ENCODE measurements around the gene PHB1.

The PHB1 gene

GRCh38 chr17:49407981-49408501, 6.6 kb downstream of the PHB1 start (continued):
- TF ChIP-seq ZBTB44 (tag by site-specific recombination; IDR thresholded peaks at IDR 0.05) (0 out of 2 replicates have a peak, but pooled peaks have one; percentile 11), ZSCAN5A (tag by site-specific recombination; IDR thresholded peaks at IDR 0.05) (no peak), KLF17 (tag by site-specific recombination; IDR thresholded peaks at IDR 0.05) (peak; percentile 79), ZNF529 (tag by site-specific recombination; IDR thresholded peaks at IDR 0.05; ENCODE audit: insufficient replicate concordance) (no peak), ZNF121 (tag by site-specific recombination; IDR thresholded peaks at IDR 0.05) (no peak), ZNF24 (tag by site-specific recombination; IDR thresholded peaks at IDR 0.05) (no peak), ZEB2 (tag by site-specific recombination; IDR thresholded peaks at IDR 0.05) (0 out of 2 replicates have a peak, but pooled peaks have one; percentile 10), ZNF140 (tag by site-specific recombination; IDR thresholded peaks at IDR 0.05) (no peak), ZNF354C (tag by site-specific recombination; IDR thresholded peaks at IDR 0.05; ENCODE audit: borderline replicate concordance, low read depth) (no peak), PRDM10 (tag by site-specific recombination; IDR thresholded peaks at IDR 0.05) (peak; percentile 98), ZNF530 (tag by site-specific recombination; IDR thresholded peaks at IDR 0.05; ENCODE audit: low read depth) (no peak), SCRT2 (tag by site-specific recombination; IDR thresholded peaks at IDR 0.05) (no peak), ZBTB17 (tag by site-specific recombination; IDR thresholded peaks at IDR 0.05) (peak; percentile 45; the same call in 1 of the 2 replicates), GLIS2 (tag by site-specific recombination; IDR thresholded peaks at IDR 0.05) (no peak; the same call in 1 of the 2 replicates), ZNF398 (tag by site-specific recombination; IDR thresholded peaks at IDR 0.05) (no peak), ZNF621 (tag by site-specific recombination; IDR thresholded peaks at IDR 0.05) (no peak), ZNF169 (tag by site-specific recombination; IDR thresholded peaks at IDR 0.05) (no peak), ZNF202 (tag by site-specific recombination; IDR thresholded peaks at IDR 0.05; ENCODE audit: borderline replicate concordance) (no peak), ZNF639 (tag by site-specific recombination; IDR thresholded peaks at IDR 0.05) (no peak), ZNF561 (tag by site-specific recombination; IDR thresholded peaks at IDR 0.05; ENCODE audit: borderline replicate concordance) (0 out of 2 replicates have a peak, but pooled peaks have one; percentile 43), ZNF670 (tag by site-specific recombination; IDR thresholded peaks at IDR 0.05; ENCODE audit: low read depth) (no peak), ZNF704 (tag by site-specific recombination; IDR thresholded peaks at IDR 0.05) (no peak), ZNF776 (tag by site-specific recombination; IDR thresholded peaks at IDR 0.05; ENCODE audit: borderline replicate concordance) (no peak), KLF9 (tag by site-specific recombination; IDR thresholded peaks at IDR 0.05; ENCODE audit: low read depth) (no peak), ZNF791 (tag by site-specific recombination; IDR thresholded peaks at IDR 0.05) (no peak), ZNF549 (tag by site-specific recombination; IDR thresholded peaks at IDR 0.05) (no peak), ZNF416 (tag by site-specific recombination; IDR thresholded peaks at IDR 0.05) (no peak), ZNF510 (tag by site-specific recombination; IDR thresholded peaks at IDR 0.05; ENCODE audit: insufficient replicate concordance) (no peak)
